K562 (cell line): ENCODE measurements around the gene SIGLEC11. TPM values are rescaled to one million over a fixed set of nuclear protein-coding genes. Genes with fewer than 3 reads are reported as not detected.

Experiments used
- CREB1 ChIP-seq, 2 experiments: sonication (generic) in 1 of 2; formaldehyde crosslinking in 1 of 2; IDR thresholded peaks; 2 replicates each; pipeline versions ENCODE4 v1.6.1 to v1.8.0; 2012 to 2022; ENCODE audit warnings: inconsistent platforms in 1 of 2, mild to moderate bottlenecking in 1 of 2, missing genetic modification reagents in 1 of 2, moderate library complexity in 1 of 2
- CREM ChIP-seq: IDR thresholded peaks from 2 replicates; pipeline ENCODE4 v1.6.1; 2014; ENCODE audit warnings: antibody characterized with exemption, low read depth
- CTCF ChIP-seq, 3 experiments: IDR thresholded peaks in 2 of 3; conservative IDR thresholded peaks in 1 of 3; 2 replicates each; pipeline ENCODE4 v1.5.1; 2011 to 2012; ENCODE audit warnings: low read length in 3 of 3, mild to moderate bottlenecking in 3 of 3, control low read depth in 2 of 3, improper control_type of control experiment in 1 of 3, inconsistent platforms in 1 of 3, low read depth in 1 of 3, mixed read lengths in 1 of 3, moderate library complexity in 1 of 3; ENCODE audit not compliant: insufficient read depth in 2 of 3
- DNMT1 ChIP-seq: fragments of 450-650 bp; IDR thresholded peaks from 2 replicates; pipeline ENCODE4 v1.6.1; 2016; ENCODE audit warnings: antibody characterized with exemption, mild to moderate bottlenecking
- HINFP ChIP-seq: fragments of 450-650 bp; conservative IDR thresholded peaks from 2 replicates; pipeline ENCODE4 v1.6.1; 2016; ENCODE audit warnings: missing genetic modification characterization, low read depth, mild to moderate bottlenecking, control low read depth, missing compliant biosample characterization
- ILK ChIP-seq: fragments of 450-650 bp; IDR thresholded peaks from 2 replicates; pipeline ENCODE4 v1.6.1; 2016; ENCODE audit warnings: missing genetic modification characterization, low read depth, mild to moderate bottlenecking, missing compliant biosample characterization, moderate library complexity, borderline replicate concordance
- MAFK ChIP-seq: IDR thresholded peaks from 2 replicates; pipeline ENCODE4 v1.6.1; 2011; ENCODE audit warnings: low read length, improper control_type of control experiment
- NCOA6 ChIP-seq: fragments of 450-650 bp; IDR thresholded peaks from 2 replicates; pipeline ENCODE4 v1.6.1; 2017; ENCODE audit warnings: mild to moderate bottlenecking
- NR2C2 ChIP-seq, 2 experiments: fragments of 200-800 bp in 1 of 2; sonication (Bioruptor generic) in 1 of 2; sonication (generic) in 1 of 2; formaldehyde crosslinking in 1 of 2; IDR thresholded peaks; 2 replicates each; pipeline versions ENCODE4 v1.6.1 to v1.8.0; 2016 to 2022; ENCODE audit warnings: mild to moderate bottlenecking in 1 of 2, missing compliant biosample characterization in 1 of 2, missing genetic modification characterization in 1 of 2, missing genetic modification reagents in 1 of 2
- PCBP1 ChIP-seq: fragments of 200-400 bp; formaldehyde crosslinking; IDR thresholded peaks from 2 replicates; pipeline ENCODE4 v1.6.1; 2018; ENCODE audit warnings: mild to moderate bottlenecking, low read depth, low read length; ENCODE audit not compliant: poor library complexity, severe bottlenecking
- POLR2B ChIP-seq: fragments of 450-650 bp; IDR thresholded peaks from 2 replicates; pipeline ENCODE4 v1.6.1; 2018; ENCODE audit warnings: low read depth; ENCODE audit not compliant: partially characterized antibody
- RNF219 ChIP-seq: fragments of 250-450 bp; sonication (Bioruptor Pico); IDR thresholded peaks from 2 replicates; pipeline ENCODE4 v1.5.0; 2022; ENCODE audit warnings: mild to moderate bottlenecking
- SPI1 ChIP-seq: IDR thresholded peaks from 2 replicates; pipeline ENCODE4 v1.6.1; 2011; ENCODE audit warnings: low read depth, low read length, control low read depth, borderline replicate concordance
- STAT5A ChIP-seq: IDR thresholded peaks from 2 replicates; pipeline ENCODE4 v1.6.1; 2012; ENCODE audit warnings: low read length, inconsistent platforms, borderline replicate concordance
- ZBTB7A ChIP-seq: IDR thresholded peaks from 2 replicates; pipeline ENCODE4 v1.6.1; 2011; ENCODE audit warnings: low read depth, mild to moderate bottlenecking, low read length, moderate library complexity, borderline replicate concordance; ENCODE audit not compliant: control insufficient read depth
- ZNF398 ChIP-seq: fragments of 250-450 bp; sonication (Bioruptor Pico); IDR thresholded peaks from 2 replicates; pipeline ENCODE4 v1.8.0; 2021; ENCODE audit warnings: moderate library complexity, mild to moderate bottlenecking, inconsistent platforms
- ZNF583 ChIP-seq: fragments of 250-450 bp; sonication (Bioruptor Pico); IDR thresholded peaks from 2 replicates; pipeline ENCODE4 v1.4.0; 2020
- ZNF589 ChIP-seq: fragments of 200-800 bp; sonication (Bioruptor generic); IDR thresholded peaks from 2 replicates; pipeline ENCODE4 v1.6.1; 2016; ENCODE audit warnings: low read depth, missing genetic modification characterization, missing compliant biosample characterization
- polyA plus RNA-seq, 8 experiments: library from polyadenylated mRNA; depleted of rRNA in 4 of 8; stranded (reverse) in 5 of 8; unstranded in 3 of 8; fragments of >200 nt; fragmentation: Nextera tagmentation in 2 of 8; fragmentation: Illumina TruSeq in 1 of 8; extraction: Ambion mirVana in 2 of 8; extraction: Trizol in 1 of 8; gene quantifications; 2 replicates each; pipeline versions ENCODE4 v1.2.1 to v1.2.3, GENCODE V29; 2011 to 2014; ENCODE audit warnings: inconsistent platforms in 1 of 8, missing spikeins in 1 of 8
- total RNA-seq, 7 experiments: library from RNA; depleted of rRNA in 6 of 7; stranded (reverse); fragments of >200 nt in 6 of 7; fragmentation: Illumina TruSeq in 2 of 7; extraction: Trizol in 2 of 7; gene quantifications; 2 replicates each; pipeline versions ENCODE4 v1.2.1 to v1.2.3, GENCODE V29; 2011 to 2021; ENCODE audit warnings: low replicate concordance in 1 of 7

The SIGLEC11 gene
- total and polyA plus RNA-seq, 9 of the 15 experiments (the other 6 are each of a cell fraction or from before 2014, with no cell fraction given), result not detected

- TF ChIP-seq STAT5A, result no peak
- TF ChIP-seq ZNF398 (CRISPR knock-in tag), result no peak
- TF ChIP-seq SPI1, result peak; percentile 17; the same call in 1 of the 2 replicates
- no peak for TF ChIP-seq ZNF589 (CRISPR knock-in tag)
- TF ChIP-seq MAFK, result no peak
- TF ChIP-seq CREM, result peak; percentile 43; the same call in 1 of the 2 replicates
- TF ChIP-seq ILK (tag), result no peak
- TF ChIP-seq NCOA6, result no peak
- TF ChIP-seq PCBP1, result no peak
- peak; percentile 71; the same call in 1 of the 2 replicates for TF ChIP-seq ZBTB7A
- TF ChIP-seq CTCF (IDR thresholded peaks at IDR 0.05 in 2 of 3, conservative IDR thresholded peaks at IDR 0.05 in 1 of 3; ENCODE audit: insufficient read depth in 2 of 3, low read depth in 1 of 3, low read length in 3 of 3), result no peak
- TF ChIP-seq CREB1 (IDR thresholded peaks at IDR 0.05), result no peak
- no peak for TF ChIP-seq CREB1 (CRISPR knock-in tag; IDR thresholded peaks at IDR 0.05)
- no peak for TF ChIP-seq DNMT1
- 0 out of 2 replicates have a peak, but pooled peaks have one; percentile 7 for TF ChIP-seq ZNF583 (CRISPR knock-in tag)
- TF ChIP-seq POLR2B, result no peak
- TF ChIP-seq HINFP (tag), result no peak
- no peak for TF ChIP-seq NR2C2 (CRISPR knock-in tag; IDR thresholded peaks at IDR 0.05)
- no peak for TF ChIP-seq NR2C2 (tag; IDR thresholded peaks at IDR 0.05)
- TF ChIP-seq RNF219, result no peak
These were observed 20.9 kb upstream of the SIGLEC11 start (continued) for GRCh38 chr19:49981603-49982593.
